IMR-90 (cell line): ENCODE data around the gene RFTN1. TPM values are rescaled to one million over a fixed set of nuclear protein-coding genes. Genes with fewer than 3 reads are reported as not detected.

Experiments
- ATAC-seq: fragments of 200-7000 bp; cut with Tn5 transposase; 2 replicates; pipeline ENCODE4 v1.9.1; 2020; ENCODE audit warnings: low read depth, mild to moderate bottlenecking, moderate library complexity
- BruUV-seq: library from RNA; stranded (reverse); fragments of 400-500 nt; replicated peaks from 2 replicates; lab custom pipeline; 2021; lab: Mats Ljungman, UMichigan
- CTCF ChIA-PET: fragments of 300-600 bp; formaldehyde crosslinking; extraction: SDS; loops from one replicate; lab custom pipeline; 2021; ENCODE audit warnings: antibody characterized with exemption; lab: Yijun Ruan, JAX
- POLR2A ChIA-PET: fragments of 300-600 bp; sonication (Branson Sonifier 250); formaldehyde crosslinking; loops from one replicate; lab custom pipeline; 2022; ENCODE audit warnings: antibody characterized with exemption; ENCODE audit not compliant: unreplicated experiment; lab: Charles Lee
- DNase-seq: peaks from one replicate; pipeline ENCODE4 v3.0.0; 2013
- H2AFZ ChIP-seq: replicated peaks from 2 replicates; pipeline ENCODE3; 2013; ENCODE audit warnings: low read length, mild to moderate bottlenecking; ENCODE audit not compliant: poor library complexity
- H2AK5ac ChIP-seq: 2 replicates; pipeline ENCODE4 v1.6.1; 2013; ENCODE audit warnings: low read depth, low read length, inconsistent platforms
- H2AK9ac ChIP-seq: replicated peaks from 2 replicates; pipeline ENCODE3; 2013; ENCODE audit warnings: mild to moderate bottlenecking, low read depth, low read length, moderate library complexity; ENCODE audit not compliant: poor library complexity
- H2BK120ac ChIP-seq: 2 replicates; pipeline ENCODE4 v1.6.1; 2013; ENCODE audit warnings: low read depth, low read length, inconsistent platforms
- H2BK15ac ChIP-seq: 3 replicates; pipeline ENCODE4 v1.6.1; 2013; ENCODE audit warnings: low read depth, low read length, inconsistent platforms
- H2BK20ac ChIP-seq: 2 replicates; pipeline ENCODE4 v1.6.1; 2013; ENCODE audit warnings: low read depth, mild to moderate bottlenecking, inconsistent platforms, low read length, moderate library complexity
- H2BK5ac ChIP-seq: 2 replicates; pipeline ENCODE4 v1.6.1; 2013; ENCODE audit warnings: mild to moderate bottlenecking, low read depth, low read length, inconsistent platforms; ENCODE audit not compliant: poor library complexity, severe bottlenecking
- H3K14ac ChIP-seq: replicated peaks from 2 replicates; pipeline ENCODE4 v1.6.1; 2013; ENCODE audit warnings: low read depth, low read length, inconsistent platforms
- H3K18ac ChIP-seq: 2 replicates; pipeline ENCODE4 v1.6.1; 2013; ENCODE audit warnings: low read depth, low read length, control low read depth
- H3K23ac ChIP-seq: 2 replicates; pipeline ENCODE4 v1.6.1; 2013; ENCODE audit warnings: low read depth, low read length, inconsistent platforms
- H3K27ac ChIP-seq: 2 replicates; pipeline ENCODE4 v1.5.1; 2013; ENCODE audit warnings: mild to moderate bottlenecking, control low read depth, low read length; ENCODE audit not compliant: insufficient read depth
- H3K27me3 ChIP-seq: 2 replicates; pipeline ENCODE4 v1.6.1; 2013; ENCODE audit warnings: low read length; ENCODE audit not compliant: control insufficient read depth, insufficient read depth
- H3K36me3 ChIP-seq: 2 replicates; pipeline ENCODE4 v1.6.1; 2013; ENCODE audit warnings: low read length, mixed read lengths; ENCODE audit not compliant: control insufficient read depth, insufficient read depth
- H3K4ac ChIP-seq: 2 replicates; pipeline ENCODE4 v1.6.1; 2013; ENCODE audit warnings: low read depth, low read length, inconsistent platforms
- H3K4me1 ChIP-seq: 2 replicates; pipeline ENCODE4 v1.6.1; 2013; ENCODE audit warnings: low read length, mixed read lengths; ENCODE audit not compliant: control insufficient read depth, insufficient read depth
- H3K4me2 ChIP-seq: 2 replicates; pipeline ENCODE4 v1.6.1; 2013; ENCODE audit warnings: low read depth, mild to moderate bottlenecking, control low read depth, low read length, moderate library complexity
- H3K4me3 ChIP-seq: 2 replicates; pipeline ENCODE4 v1.5.1; 2013; ENCODE audit warnings: low read depth, mild to moderate bottlenecking, control low read depth, low read length, moderate library complexity; ENCODE audit not compliant: insufficient read depth
- H3K56ac ChIP-seq: 2 replicates; pipeline ENCODE4 v1.6.1; 2013; ENCODE audit warnings: low read length, inconsistent platforms; ENCODE audit not compliant: insufficient read depth; ENCODE audit errors: extremely low read depth
- H3K79me1 ChIP-seq, 2 experiments: 2 replicates each; pipeline ENCODE4 v1.6.1; 2013; ENCODE audit warnings: low read length in 2 of 2, inconsistent platforms in 1 of 2, low read depth in 1 of 2
- H3K9ac ChIP-seq: 2 replicates; pipeline ENCODE4 v1.6.1; 2013; ENCODE audit warnings: low read depth, low read length, control low read depth
- H3K9me1 ChIP-seq: 2 replicates; pipeline ENCODE4 v1.6.1; 2013; ENCODE audit warnings: low read length, inconsistent platforms; ENCODE audit not compliant: insufficient read depth
- H3K9me3 ChIP-seq: 2 replicates; pipeline ENCODE4 v1.6.1; 2013; ENCODE audit warnings: low read length; ENCODE audit not compliant: control insufficient read depth, insufficient read depth
- H4K20me1 ChIP-seq: 2 replicates; pipeline ENCODE4 v1.6.1; 2013; ENCODE audit warnings: low read length, inconsistent platforms; ENCODE audit not compliant: insufficient read depth
- H4K5ac ChIP-seq: 2 replicates; pipeline ENCODE4 v1.6.1; 2013; ENCODE audit warnings: mild to moderate bottlenecking, low read depth, low read length, control low read depth
- H4K8ac ChIP-seq, 2 experiments: 2 replicates each; pipeline ENCODE4 v1.6.1; 2013; ENCODE audit warnings: low read depth in 2 of 2, low read length in 2 of 2, control low read depth in 1 of 2, inconsistent platforms in 1 of 2
- H4K91ac ChIP-seq: 2 replicates; pipeline ENCODE4 v1.6.1; 2013; ENCODE audit warnings: low read depth, low read length, inconsistent platforms; ENCODE audit not compliant: insufficient read depth
- CTCF ChIP-seq: conservative IDR thresholded peaks from 2 replicates; pipeline ENCODE4 v1.5.1; 2012; ENCODE audit warnings: mild to moderate bottlenecking, low read depth, low read length, improper control_type of control experiment
- POLR2A ChIP-seq: IDR thresholded peaks from 2 replicates; pipeline ENCODE4 v1.6.1; 2012; ENCODE audit warnings: mild to moderate bottlenecking, low read depth, low read length
- SMC3 ChIP-seq: fragments of 150-350 bp; IDR thresholded peaks from 2 replicates; pipeline ENCODE4 v1.6.1; 2016; ENCODE audit warnings: low read depth, mild to moderate bottlenecking, antibody characterized with exemption, low read length, moderate library complexity
- WGBS, 2 experiments: methylation state at CpG; one replicate each; pipeline versions ENCODE4 v1.1.5 to v1.1.7; 2013; ENCODE audit warnings: missing lambda C conversion rate in 2 of 2; ENCODE audit not compliant: insufficient read length in 1 of 2; ENCODE audit errors: extremely low coverage in 2 of 2; 5-methylcytosine and 5-hydroxymethylcytosine counted together
- dilution Hi-C: fragments of 300-500 bp; cut with HindIII; formaldehyde crosslinking; loops from one replicate; pipeline ENCODE4 v1.14.3; 2018; ENCODE audit warnings: low sequenced_read_pairs; ENCODE audit not compliant: unreplicated experiment
- in situ Hi-C: fragments of 300-500 bp; cut with MboI; formaldehyde crosslinking; loops from 3 replicates; pipeline ENCODE4 v1.14.3; 2019; ENCODE audit warnings: low sequenced_read_pairs, inconsistent platforms, mixed read lengths
- intact Hi-C: fragments of 100-400 bp; cut with micrococcal nuclease; formaldehyde crosslinking; loops from 2 replicates; pipeline ENCODE4 v1.10.0; 2022
- polyA plus RNA-seq, 3 experiments: library from polyadenylated mRNA; depleted of rRNA; stranded (reverse); fragments of >200 nt; gene quantifications; 2 replicates each; pipeline ENCODE4 v1.2.3, GENCODE V29; 2012; ENCODE audit warnings: low replicate concordance in 1 of 3
- total RNA-seq: library from RNA; depleted of rRNA; stranded (reverse); fragments of >200 nt; gene quantifications from 2 replicates; pipeline ENCODE4 v1.2.3, GENCODE V29; 2012

Gene RFTN1
- total and polyA plus RNA-seq, 2 of the 4 experiments (the other 2 are of a cell fraction): 45.0 to 52.0 TPM

GRCh38 chr3:16496008-16496407 lies 17.5 kb downstream of the RFTN1 start:
- dilution Hi-C loops (no loop called here), intact Hi-C loops (no loop called here), in situ Hi-C loops (no loop called here)
- Histone ChIP-seq H3K56ac (no peak overlapping the region), H3K9me1 (peaks cover 21% of the 10 kb centered on the region), H3K14ac (no peak overlapping the region), H4K8ac (no peak overlapping the region), H3K27ac (no peak overlapping the region), H3K4me2 (no peak overlapping the region), H2AFZ (no peak overlapping the region), H3K4me1 (peaks cover 11% of the 10 kb centered on the region), H3K9ac (no peak overlapping the region), H2BK15ac (no peak overlapping the region), H2AK5ac (no peak overlapping the region), H2BK20ac (no peak overlapping the region), H4K20me1 (peaks cover 62% of the 10 kb centered on the region), H3K23ac (no peak overlapping the region), H2BK120ac (no peak overlapping the region), H3K4ac (no peak overlapping the region), H3K4me3 (no peak overlapping the region), H3K18ac (no peak overlapping the region), H3K9me3 (no peaks in the 10 kb centered on the region), H3K79me1 (peaks cover 66 to 92% of the 10 kb centered on the region in 2 experiments), H3K27me3 (no peaks in the 10 kb centered on the region), H2AK9ac (no peak overlapping the region), H3K36me3 (peaks cover 22% of the 10 kb centered on the region), H4K91ac (no peak overlapping the region), H2BK5ac (no peak overlapping the region), H4K5ac (no peak overlapping the region)
- ChIA-PET POLR2A (no interaction called here), CTCF (no interaction called here)
- TF ChIP-seq POLR2A (no peak), CTCF (no peak), SMC3 (no peak)
- no peak for ATAC-seq
- WGBS, 2 experiments: no CpG with 5 or more reads among the region's 2 CpGs
- no TSS peak for BruUV-seq
- DNase-seq: no peak
